Nephron progenitor cell (in vitro differentiated cells): ENCODE data around the gene DUS1L.

Experiments
- DNase-seq: peaks from one replicate; pipeline ENCODE4 v3.0.0; 2021
- H3K27ac Mint-ChIP-seq: 2 replicates; pipeline ENCODE4 v1.8.0; 2021; ENCODE audit warnings: mild to moderate bottlenecking, moderate library complexity, mixed read lengths
- H3K27me3 Mint-ChIP-seq: 2 replicates; pipeline ENCODE4 v1.8.0; 2021; ENCODE audit warnings: mild to moderate bottlenecking, low read depth, mixed read lengths; ENCODE audit not compliant: poor library complexity
- H3K36me3 Mint-ChIP-seq: 2 replicates; pipeline ENCODE4 v1.8.0; 2021; ENCODE audit warnings: low read depth, mixed read lengths
- H3K4me1 Mint-ChIP-seq: 2 replicates; pipeline ENCODE4 v1.8.0; 2021; ENCODE audit warnings: mixed read lengths
- H3K4me3 Mint-ChIP-seq: 2 replicates; pipeline ENCODE4 v1.8.0; 2021; ENCODE audit warnings: mild to moderate bottlenecking, moderate library complexity, mixed read lengths
- H3K9me3 Mint-ChIP-seq: 2 replicates; pipeline ENCODE4 v1.8.0; 2021; ENCODE audit warnings: mild to moderate bottlenecking, moderate library complexity, mixed read lengths
- CTCF ChIP-seq: fragments of 200-600 bp; sonication (generic); IDR thresholded peaks from 2 replicates; pipeline ENCODE4 v1.5.0; 2021; ENCODE audit warnings: antibody characterized with exemption

Gene DUS1L

GRCh38 chr17:82022310-82022980, 43.2 kb downstream of the DUS1L start, which contains the start of gene CENPX:
Gene CENPX (minus strand): TSS chr17:82022878. CDS start chr17:82022861, 17 bp downstream.
- Mint-ChIP-seq H3K27ac (no peak within 1 kb of the TSS), H3K27me3 (no peaks in the 10 kb centered on the region), H3K36me3 (no peaks in the 10 kb centered on the region), H3K9me3 (no peaks in the 10 kb centered on the region), H3K4me3 (peak within 1 kb of the TSS; percentile 82), H3K4me1 (peaks cover 31% of the 10 kb centered on the region)
- no peak for DNase-seq
- no peak for TF ChIP-seq CTCF

GRCh38 chr17:82021900-82022309, 43.7 kb downstream of the DUS1L start:
- Mint-ChIP-seq H3K4me3 (peak overlapping the region; percentile 82), H3K4me1 (peaks cover 31% of the 10 kb centered on the region), H3K36me3 (no peaks in the 10 kb centered on the region), H3K9me3 (no peaks in the 10 kb centered on the region), H3K27me3 (no peaks in the 10 kb centered on the region), H3K27ac (no peak overlapping the region)
- DNase-seq: no peak
- TF ChIP-seq CTCF: no peak

- Mint-ChIP-seq H3K36me3 (no peaks in the 10 kb centered on the region), H3K4me3 (peak overlapping the region; percentile 82), H3K27me3 (no peaks in the 10 kb centered on the region), H3K9me3 (no peaks in the 10 kb centered on the region), H3K27ac (no peak overlapping the region), H3K4me1 (peaks cover 31% of the 10 kb centered on the region)
- peak; percentile 52 for TF ChIP-seq CTCF
- DNase-seq: peak; percentile 70
These were observed 44.3 kb downstream of the DUS1L start for GRCh38 chr17:82021107-82021899.

- no peaks in the 10 kb centered on the region for H3K36me3 Mint-ChIP-seq
- no peak for DNase-seq
- TF ChIP-seq CTCF: no peak
- no peaks in the 10 kb centered on the region for H3K27me3 Mint-ChIP-seq
- no peak overlapping the region for H3K4me3 Mint-ChIP-seq
- H3K27ac Mint-ChIP-seq: no peak overlapping the region
- peaks cover 31% of the 10 kb centered on the region for H3K4me1 Mint-ChIP-seq
- H3K9me3 Mint-ChIP-seq: no peaks in the 10 kb centered on the region
These were observed 45.0 kb downstream of the DUS1L start for GRCh38 chr17:82020572-82021106.

- peak; percentile 84 for DNase-seq
- Mint-ChIP-seq H3K27me3 (no peaks in the 10 kb centered on the region), H3K36me3 (no peaks in the 10 kb centered on the region), H3K27ac (no peak overlapping the region), H3K9me3 (no peaks in the 10 kb centered on the region), H3K4me3 (no peak overlapping the region), H3K4me1 (peaks cover 31% of the 10 kb centered on the region)
- peak; percentile 75 for TF ChIP-seq CTCF
These were observed 45.7 kb downstream of the DUS1L start for GRCh38 chr17:82019690-82020571.
